Motor neuron (in vitro differentiated cells): Measurements from ENCODE around the gene STUB1. TPM values are rescaled to one million over a fixed set of nuclear protein-coding genes. Genes with fewer than 3 reads are reported as not detected.

Experiments used
- ATAC-seq, 8 experiments: fragments of 200-7000 bp; cut with Tn5 transposase; replicated peaks in 6 of 8; 2 replicates each; pipeline ENCODE4 v1.8.0; 2021; ENCODE audit warnings: mild to moderate bottlenecking in 8 of 8, moderate library complexity in 8 of 8
- H3K27ac ChIP-seq, 2 donors: fragments of 250-450 bp; sonication (Bioruptor Pico); 2 replicates each; pipeline ENCODE4 v1.9.0; 2021; ENCODE audit warnings: antibody characterized with exemption in 2 of 2, mild to moderate bottlenecking in 2 of 2, moderate library complexity in 1 of 2
- H3K4me1 ChIP-seq, 2 donors: fragments of 250-450 bp; sonication (Bioruptor Pico); replicated peaks in 1 of 2; 2 replicates each; pipeline ENCODE4 v1.6.1; 2021; ENCODE audit warnings: antibody characterized with exemption in 2 of 2, mild to moderate bottlenecking in 2 of 2, moderate library complexity in 1 of 2
- H3K4me3 ChIP-seq, 5 donors: fragments of 250-450 bp; sonication (Bioruptor Pico); 2 replicates each; pipeline ENCODE4 v1.9.0; 2021; ENCODE audit warnings: antibody characterized with exemption in 5 of 5, mild to moderate bottlenecking in 5 of 5, moderate library complexity in 4 of 5
- WGBS, 10 experiments: fragments of 450-650 bp; shearing (Covaris generic); methylation state at CpG; one replicate each; pipeline ENCODE4 v1.0.0; 2022; 5-methylcytosine and 5-hydroxymethylcytosine counted together
- in situ Hi-C, 9 experiments: fragments of 400-800 bp; cut with MboI; loops; one replicate each; pipeline ENCODE4 v1.15.0; 2021; ENCODE audit warnings: low sequenced_read_pairs in 9 of 9, low pct_unique_long_range_greater_than_20kb in 2 of 9; ENCODE audit not compliant: unreplicated experiment in 9 of 9
- total RNA-seq, 8 experiments: library from RNA; unstranded; fragments of 300-600 nt; gene quantifications; 2 replicates each; pipeline versions ENCODE4 v1.2.3 to v1.2.4, GENCODE V29; 2022

Gene STUB1
- total RNA-seq, 8 experiments from 2014 or later = 39.9 to 144 (median 79.4) TPM

GRCh38 chr16:672851-673250 is 7.4 kb upstream of the STUB1 start:
- ATAC-seq = no peak
- no peak overlapping the region for H3K4me3 ChIP-seq
- no peak overlapping the region for H3K27ac ChIP-seq
- H3K4me1 ChIP-seq = peaks cover 15% of the 10 kb centered on the region in 2 donors
- 80 to 100% (median 99%) methylated on average over 1 to 11 of the region's 21 CpGs; no CpG with 5 or more reads in 6 of the 10 experiments for WGBS, 10 experiments
- in situ Hi-C loops = no loop called here

DNA sequence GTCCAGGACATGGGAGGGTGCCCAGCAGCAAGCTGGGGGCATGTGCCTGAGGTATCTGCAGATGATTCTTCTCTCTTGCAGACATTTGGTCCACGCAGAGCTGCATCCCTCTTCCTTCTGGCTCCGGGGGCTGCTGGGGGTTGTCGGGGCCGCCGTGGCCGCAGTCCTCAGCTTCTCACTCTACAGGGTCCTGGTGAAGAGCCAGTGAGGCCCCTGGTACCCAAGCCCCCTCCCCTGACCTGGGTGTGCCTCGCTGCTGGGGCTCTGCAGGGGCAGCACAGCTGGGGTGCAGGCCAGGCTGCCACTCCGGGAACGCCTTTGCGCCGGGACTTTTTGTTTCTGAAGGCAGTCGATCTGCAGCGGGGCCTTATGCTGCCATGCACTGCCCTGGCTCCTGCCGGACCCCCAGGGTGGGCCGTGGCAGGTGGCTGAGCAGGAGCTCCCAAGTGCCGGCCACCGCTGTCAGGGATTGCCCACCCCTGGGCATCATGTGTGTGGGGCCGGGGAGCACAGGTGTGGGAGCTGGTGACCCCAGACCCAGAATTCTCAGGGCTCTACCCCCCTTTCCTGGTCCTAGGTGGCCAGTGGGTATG is 6.7 kb upstream of the STUB1 start:
- Histone ChIP-seq H3K27ac (no peak overlapping the region), H3K4me3 (no peak overlapping the region), H3K4me1 (peaks cover 15 to 17% of the 10 kb centered on the region in 2 donors)
- no peak for ATAC-seq
- in situ Hi-C loops = no loop called here
- WGBS, 10 experiments = 100% methylated on average over 1 of the region's 18 CpGs; no CpG with 5 or more reads in 9 of the 10 experiments

- ATAC-seq = no peak
- Histone ChIP-seq H3K4me1 (peaks cover 16 to 19% of the 10 kb centered on the region in 2 donors), H3K27ac (no peak overlapping the region), H3K4me3 (no peak overlapping the region)
- WGBS, 10 experiments = 80 to 100% (median 100%) methylated on average over 1 of the region's 22 CpGs; no CpG with 5 or more reads in 7 of the 10 experiments
- in situ Hi-C loops = no loop called here
Measured at GRCh38 chr16:674214-674881, 5.9 kb upstream of the STUB1 start.

- peaks cover 16 to 20% of the 10 kb centered on the region in 2 donors for H3K4me1 ChIP-seq
- ATAC-seq = peak; percentile 4 to 47 (median 32)
- in situ Hi-C loops = no loop called here
- H3K4me3 ChIP-seq = peak within 1 kb of the TSS; percentile 15 to 41 (median 27)
- WGBS, 10 experiments = 0% methylated on average over 2 to 4 of the region's 73 CpGs; no CpG with 5 or more reads in 7 of the 10 experiments
- peak within 1 kb of the TSS in 1 of 2 donors; percentile 82 for H3K27ac ChIP-seq
Measured at GRCh38 chr16:674968-675883, 5.0 kb upstream of the STUB1 start, which contains the start of gene RHBDL1. TSS of gene RHBDL1 (plus strand) at chr16:675671. CDS start at chr16:675791, 120 bp downstream.

DNA sequence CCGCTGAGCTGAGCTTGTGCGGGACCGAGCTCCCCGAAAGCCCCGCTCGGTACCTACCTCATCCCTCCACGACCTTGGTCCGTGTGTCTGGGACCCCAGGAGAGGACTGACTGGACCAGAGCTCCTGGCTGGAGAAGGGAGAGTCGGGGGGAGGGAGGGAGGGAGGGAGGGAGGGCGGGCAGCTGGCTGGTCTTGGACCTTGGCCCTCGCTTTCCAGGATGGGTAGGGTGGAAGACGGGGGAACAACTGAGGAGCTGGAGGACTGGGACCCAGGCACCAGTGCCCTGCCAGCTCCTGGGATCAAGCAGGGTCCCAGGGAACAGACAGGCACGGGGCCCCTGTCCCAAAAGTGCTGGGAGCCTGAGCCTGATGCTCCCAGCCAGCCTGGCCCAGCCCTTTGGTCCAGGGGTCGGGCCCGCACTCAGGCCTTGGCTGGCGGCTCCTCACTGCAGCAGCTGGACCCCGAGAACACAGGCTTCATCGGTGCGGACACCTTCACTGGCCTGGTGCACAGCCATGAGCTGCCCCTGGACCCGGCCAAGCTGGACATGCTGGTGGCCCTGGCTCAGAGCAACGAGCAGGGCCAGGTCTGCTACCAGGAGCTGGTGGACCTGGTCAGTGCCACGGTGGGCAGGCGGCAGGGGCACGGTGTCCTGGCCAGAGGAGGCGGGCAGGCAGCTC is 4.2 kb upstream of the STUB1 start:
- peaks cover 17 to 22% of the 10 kb centered on the region in 2 donors for H3K4me1 ChIP-seq
- 55 to 83% methylated on average over 4 to 6 of the region's 25 CpGs; no CpG with 5 or more reads in 8 of the 10 experiments for WGBS, 10 experiments
- H3K4me3 ChIP-seq = peak overlapping the region; percentile 15 to 41 (median 27)
- H3K27ac ChIP-seq = peak overlapping the region in 1 of 2 donors; percentile 82
- in situ Hi-C loops = no loop called here
- peak in 1 of 8 experiments; percentile 1 for ATAC-seq

- in situ Hi-C loops = no loop called here
- no peak for ATAC-seq
- Histone ChIP-seq H3K4me3 (peak overlapping the region in 1 of 5 donors; percentile 41), H3K4me1 (peaks cover 22 to 28% of the 10 kb centered on the region in 2 donors), H3K27ac (no peak overlapping the region)
- no CpG with 5 or more reads among the region's 21 CpGs for WGBS, 10 experiments
Measured at GRCh38 chr16:676565-676902, 3.7 kb upstream of the STUB1 start.

GRCh38 chr16:676913-677312 is 3.3 kb upstream of the STUB1 start:
- Histone ChIP-seq H3K4me1 (peaks cover 25 to 31% of the 10 kb centered on the region in 2 donors), H3K4me3 (no peak overlapping the region), H3K27ac (no peak overlapping the region)
- in situ Hi-C loops = no loop called here
- ATAC-seq = no peak
- 70 to 96% methylated on average over 2 to 13 of the region's 23 CpGs; no CpG with 5 or more reads in 8 of the 10 experiments for WGBS, 10 experiments

GRCh38 chr16:677316-678190 is 2.7 kb upstream of the STUB1 start:
- Histone ChIP-seq H3K4me3 (no peak overlapping the region), H3K4me1 (peaks cover 25 to 31% of the 10 kb centered on the region in 2 donors), H3K27ac (no peak overlapping the region)
- 85% methylated on average over 5 of the region's 57 CpGs; no CpG with 5 or more reads in 9 of the 10 experiments for WGBS, 10 experiments
- no peak for ATAC-seq
- in situ Hi-C loops = no loop called here

DNA sequence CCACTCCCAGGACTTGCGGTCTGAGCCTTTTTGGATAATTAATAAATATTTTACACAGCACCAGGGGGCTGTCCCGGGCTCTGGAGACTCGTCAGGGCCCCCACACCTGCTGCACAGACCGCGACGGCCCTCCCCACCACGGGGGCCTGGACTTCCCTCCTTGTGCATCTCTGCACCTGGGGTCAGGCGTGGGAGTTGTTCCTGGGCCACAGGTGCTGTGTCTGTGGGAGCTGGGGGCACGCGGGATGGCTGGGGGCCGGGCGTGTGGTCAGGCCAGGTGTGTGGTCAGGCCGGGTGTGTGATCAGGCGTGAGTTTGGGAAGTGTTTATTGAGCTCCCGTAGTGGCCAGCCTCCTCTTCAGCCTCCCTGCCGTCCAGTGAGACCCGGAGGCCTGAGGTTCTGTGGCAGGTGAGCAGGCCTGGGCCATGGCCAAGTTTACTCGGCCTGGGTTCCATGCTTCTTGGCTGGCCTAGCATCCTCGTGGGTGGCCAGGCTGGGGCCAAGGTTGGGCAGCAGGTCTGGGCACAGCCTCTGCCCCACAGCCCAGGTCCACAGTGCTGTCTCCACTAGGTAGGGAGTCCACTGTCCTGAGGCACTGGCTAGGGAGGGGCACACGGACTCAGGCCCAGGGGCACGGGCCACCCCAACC is 1.9 kb upstream of the STUB1 start:
- in situ Hi-C loops = no loop called here
- Histone ChIP-seq H3K4me3 (no peak overlapping the region), H3K4me1 (peaks cover 32 to 34% of the 10 kb centered on the region in 2 donors), H3K27ac (peak overlapping the region; percentile 97 to 98)
- 20% methylated on average over 3 of the region's 21 CpGs; no CpG with 5 or more reads in 9 of the 10 experiments for WGBS, 10 experiments
- ATAC-seq = no peak

DNA sequence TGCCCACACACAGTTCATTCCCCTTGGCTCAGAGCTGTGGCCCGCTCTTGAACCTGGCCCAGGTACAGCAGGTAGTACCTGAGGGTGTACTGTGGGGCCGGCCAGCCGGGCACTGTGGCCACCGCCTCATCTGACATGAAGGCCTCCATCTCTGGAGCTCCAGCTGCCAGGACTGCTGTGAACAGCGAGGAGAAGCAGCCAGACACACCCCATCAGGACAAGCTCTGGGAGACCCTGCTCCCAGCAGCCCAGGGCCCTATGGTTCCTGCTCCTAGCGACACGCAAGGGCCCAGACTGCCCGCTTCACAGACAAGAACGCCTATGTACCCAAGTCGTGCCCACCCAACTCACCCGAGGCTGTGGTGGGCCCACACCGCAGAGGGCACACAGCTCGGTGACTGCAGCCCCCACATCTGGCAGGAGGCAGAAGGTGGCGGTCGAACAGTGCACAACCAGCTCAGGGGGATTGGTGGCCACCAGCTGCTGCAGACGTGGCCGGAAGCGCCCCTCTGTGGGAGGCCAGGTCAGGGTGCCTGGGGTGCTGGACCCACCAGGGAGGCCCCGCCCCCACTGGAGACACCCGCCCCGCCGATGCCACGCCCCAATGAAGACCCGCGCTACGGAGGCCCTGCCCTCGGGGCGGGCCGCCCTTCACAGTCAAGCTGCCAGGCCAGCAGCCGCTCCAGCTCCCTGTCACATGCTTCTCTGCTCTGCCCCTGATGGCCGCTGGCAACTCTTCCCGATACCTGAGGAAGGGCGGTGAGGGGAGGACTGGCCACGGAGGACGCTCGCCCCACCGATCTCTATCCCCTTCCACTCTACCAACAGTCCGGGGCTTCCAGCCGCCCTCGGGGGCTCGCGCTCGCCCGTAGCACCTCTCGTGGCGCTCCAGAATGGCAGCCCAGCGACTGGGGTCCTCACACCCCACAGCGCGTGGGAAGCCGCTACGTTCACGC is 1.1 kb upstream of the STUB1 start:
- Histone ChIP-seq H3K4me1 (peaks cover 34 to 36% of the 10 kb centered on the region in 2 donors), H3K4me3 (peak overlapping the region; percentile 37 to 92 (median 44)), H3K27ac (peak overlapping the region; percentile 97 to 98)
- in situ Hi-C loops = no loop called here
- 90 to 92% methylated on average over 2 to 4 of the region's 52 CpGs; no CpG with 5 or more reads in 8 of the 10 experiments for WGBS, 10 experiments
- ATAC-seq = peak; percentile 3 to 68 (median 56)

GRCh38 chr16:680625-680945 is 375 bp downstream of the STUB1 start:
- Histone ChIP-seq H3K27ac (peak overlapping the region; percentile 87 to 94), H3K4me1 (peaks cover 36 to 40% of the 10 kb centered on the region in 2 donors), H3K4me3 (peak overlapping the region; percentile 52 to 97 (median 70))
- in situ Hi-C loops = no loop called here
- peak in 2 of 8 experiments; percentile 0 to 6 for ATAC-seq
- 0 to 2% methylated on average over 2 to 9 of the region's 38 CpGs; no CpG with 5 or more reads in 8 of the 10 experiments for WGBS, 10 experiments
